Activated T-helper 2 cell treated with anti-CD3 and anti-CD28 coated beads, Interferon-gamma antibody, Interleukin-2, Interleukin-4, amounts not matched to agents 10 μg/mL and 5 μg/mL and 100 μg/mL, durations not matched to agents 14 hours and 24 hours and 36 hours (primary cell): Measurements from ENCODE around the gene KCTD20. TPM values are rescaled to one million over a fixed set of nuclear protein-coding genes. Genes with fewer than 3 reads are reported as not detected.
"Not testable (repeated sequence)": the region's sequence is repeated elsewhere in the genome, so short reads cannot be mapped to it uniquely, and the experiment has no call there.

Experiments
- DNase-seq: peaks from one replicate; pipeline ENCODE4 v3.0.0; 2021; ENCODE audit warnings: low spot score
- H3K27ac Mint-ChIP-seq: one replicate; pipeline ENCODE4 v1.8.0; 2021; ENCODE audit warnings: mixed read lengths
- H3K27me3 Mint-ChIP-seq: one replicate; pipeline ENCODE4 v1.8.0; 2021; ENCODE audit warnings: low read depth, mixed read lengths
- H3K36me3 Mint-ChIP-seq: one replicate; pipeline ENCODE4 v1.8.0; 2021; ENCODE audit warnings: low read depth, mixed read lengths
- H3K4me1 Mint-ChIP-seq: one replicate; pipeline ENCODE4 v1.8.0; 2021; ENCODE audit warnings: low read depth, mixed read lengths
- H3K4me3 Mint-ChIP-seq: one replicate; pipeline ENCODE4 v1.8.0; 2021; ENCODE audit warnings: low read depth, mild to moderate bottlenecking, moderate library complexity, mixed read lengths
- H3K9me3 Mint-ChIP-seq: one replicate; pipeline ENCODE4 v1.8.0; 2021; ENCODE audit warnings: mixed read lengths
- intact Hi-C: fragments of 100-400 bp; cut with micrococcal nuclease; formaldehyde crosslinking; loops from one replicate; pipeline ENCODE4 v1.15.1; 2023
- total RNA-seq: library from RNA; stranded (reverse); gene quantifications from 2 replicates; pipeline ENCODE4 v1.2.3, GENCODE V29; 2022

KCTD20 gene
- total RNA-seq, result 51.1 and 54.8 TPM in 2 replicates

DNA sequence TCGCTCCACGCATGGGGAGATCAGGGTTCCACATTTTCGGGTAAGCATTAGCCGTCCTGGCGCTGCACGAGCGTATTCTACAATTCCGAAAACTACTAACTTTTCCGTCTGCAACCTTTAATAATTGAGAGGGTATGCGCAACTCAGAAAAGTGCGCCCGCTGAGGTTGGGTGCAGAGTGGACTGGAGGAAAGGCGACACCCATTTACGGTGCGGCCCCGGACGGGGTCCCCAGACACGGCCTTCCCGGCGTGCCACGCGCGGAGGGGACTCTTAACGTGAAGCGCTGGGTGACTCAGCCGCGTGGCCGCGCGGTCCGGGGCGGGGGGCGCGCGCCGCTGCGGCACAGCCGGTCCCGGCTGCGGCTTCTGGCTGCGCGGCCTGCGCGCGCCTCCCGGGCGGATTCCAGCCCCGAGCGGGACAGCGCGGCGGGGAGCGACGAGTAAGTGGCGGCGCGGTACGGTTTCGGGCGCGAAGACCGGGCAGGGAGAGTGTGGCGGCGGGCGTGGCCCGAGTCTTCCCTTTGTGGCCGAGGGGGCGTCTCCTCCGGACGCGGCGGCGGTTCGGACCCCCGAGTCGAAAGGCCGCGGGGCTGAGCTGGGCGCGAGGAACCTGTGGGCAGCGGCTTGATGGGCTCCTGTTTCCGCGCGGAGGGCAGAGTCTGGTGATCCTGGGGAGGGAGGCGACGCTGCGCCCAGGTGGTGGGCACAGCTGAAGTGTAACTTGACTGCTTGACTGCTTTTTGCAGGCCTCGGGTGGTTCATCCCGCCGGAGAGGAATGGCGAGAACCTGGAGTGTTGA, at the start of gene KCTD20, which contains the start of gene PXT1:
Gene KCTD20 (plus strand): TSS at position 330 of the 800 bp plus-strand sequence. CDS start 27,098 bp downstream, outside the sequence.
Gene PXT1 (minus strand): TSS at position 184 of the 800 bp plus-strand sequence. CDS start 16,772 bp downstream, outside the sequence.
- Mint-ChIP-seq H3K4me1 (peaks cover 30% of the 10 kb centered on the region), H3K9me3 (no peaks in the 10 kb centered on the region), H3K36me3 (peaks cover 23% of the 10 kb centered on the region), H3K27me3 (no peaks in the 10 kb centered on the region), H3K27ac (peak within 1 kb of the TSS; percentile 97), H3K4me3 (peak within 1 kb of the TSS; percentile 93)
- intact Hi-C loops, result loop anchor here (2.0 to 5.0 kb wide), 3 partner anchors 104 to 314 kb away; partner anchors contain the start of gene STK38
- peak; percentile 84 for DNase-seq

DNA sequence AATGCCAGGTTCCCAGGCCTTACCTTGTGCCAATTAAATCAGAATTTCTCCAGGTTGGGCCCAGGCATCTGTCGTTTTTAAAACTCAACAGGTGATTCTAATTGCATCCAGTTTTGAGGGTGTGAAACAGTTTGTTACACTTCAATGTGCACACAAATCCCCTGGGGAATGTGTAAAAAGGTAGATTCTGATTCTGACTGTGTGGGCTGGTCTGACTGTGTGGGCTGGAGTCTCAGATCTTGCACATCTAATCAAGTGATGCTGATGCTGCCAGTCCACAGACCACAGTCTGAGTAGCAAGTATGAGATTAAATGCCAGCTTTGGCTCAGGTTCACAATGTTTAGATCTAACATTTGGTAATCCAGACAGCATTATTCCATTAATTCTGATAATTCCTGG, 42.8 kb upstream of the KCTD20 start:
- H3K9me3 Mint-ChIP-seq, result no peaks in the 10 kb centered on the region
- no peak overlapping the region for H3K27ac Mint-ChIP-seq
- H3K27me3 Mint-ChIP-seq, result peaks cover 25% of the 10 kb centered on the region
- intact Hi-C loops, result no loop called here
- H3K4me3 Mint-ChIP-seq, result no peak overlapping the region
- peaks cover 2% of the 10 kb centered on the region for H3K4me1 Mint-ChIP-seq
- no peak for DNase-seq
- H3K36me3 Mint-ChIP-seq, result no peaks in the 10 kb centered on the region

GRCh38 chr6:36402481-36402880, 40.3 kb upstream of the KCTD20 start:
- H3K27ac Mint-ChIP-seq, result no peak overlapping the region

GRCh38 chr6:36404164-36404563, 38.6 kb upstream of the KCTD20 start:
- intact Hi-C loops, result no loop called here
- no peak for DNase-seq
- peaks cover 29% of the 10 kb centered on the region for H3K27me3 Mint-ChIP-seq
- H3K36me3 Mint-ChIP-seq, result no peaks in the 10 kb centered on the region
- H3K27ac Mint-ChIP-seq, result no peak overlapping the region
- H3K4me1 Mint-ChIP-seq, result peaks cover 3% of the 10 kb centered on the region
- no peaks in the 10 kb centered on the region for H3K9me3 Mint-ChIP-seq
- H3K4me3 Mint-ChIP-seq, result no peak overlapping the region

More at GRCh38 chr6:36402481-36402880, 40.3 kb upstream of the KCTD20 start:
- H3K4me1 Mint-ChIP-seq, result peaks cover 3% of the 10 kb centered on the region
- intact Hi-C loops, result no loop called here
- H3K36me3 Mint-ChIP-seq, result no peaks in the 10 kb centered on the region
- H3K9me3 Mint-ChIP-seq, result no peaks in the 10 kb centered on the region
- H3K4me3 Mint-ChIP-seq, result no peak overlapping the region
- DNase-seq, result no peak
- peaks cover 26% of the 10 kb centered on the region for H3K27me3 Mint-ChIP-seq

DNA sequence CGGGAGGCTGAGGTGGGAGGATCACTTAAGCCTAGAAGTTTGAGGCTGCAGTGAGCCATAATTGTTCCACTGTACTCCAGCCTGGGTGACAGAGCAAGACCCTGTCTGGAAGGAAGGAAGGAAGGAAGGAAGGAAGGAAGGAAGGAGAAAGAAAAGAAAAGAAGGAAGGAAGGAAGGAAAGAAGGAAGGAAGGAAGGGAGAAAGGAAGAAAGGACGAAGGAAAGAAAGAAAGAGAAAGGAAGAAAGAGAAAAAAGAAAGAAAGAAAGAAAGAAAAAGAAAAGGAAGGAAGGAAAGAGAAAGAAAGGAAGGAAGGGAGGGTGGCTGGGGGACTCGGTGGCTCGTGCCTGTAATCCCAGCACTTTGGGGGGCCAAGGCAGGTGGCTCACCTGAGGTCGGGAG, 33.1 kb upstream of the KCTD20 start:
- H3K4me3 Mint-ChIP-seq, H3K27ac Mint-ChIP-seq, H3K9me3 Mint-ChIP-seq, H3K4me1 Mint-ChIP-seq, H3K36me3 Mint-ChIP-seq, intact Hi-C loops, DNase-seq: not testable (repeated sequence)
- H3K27me3 Mint-ChIP-seq, result peaks cover 28% of the 10 kb centered on the region

GRCh38 chr6:36413489-36414480, 29.0 kb upstream of the KCTD20 start:
- no peaks in the 10 kb centered on the region for H3K36me3 Mint-ChIP-seq
- peaks cover 23% of the 10 kb centered on the region for H3K27me3 Mint-ChIP-seq
- H3K9me3 Mint-ChIP-seq, result peaks cover 9% of the 10 kb centered on the region
- H3K4me3 Mint-ChIP-seq, result no peak overlapping the region
- intact Hi-C loops, result no loop called here
- no peak overlapping the region for H3K27ac Mint-ChIP-seq
- DNase-seq, result no peak
- no peaks in the 10 kb centered on the region for H3K4me1 Mint-ChIP-seq

GRCh38 chr6:36414481-36414880, 28.3 kb upstream of the KCTD20 start:
- no peak overlapping the region for H3K27ac Mint-ChIP-seq

DNA sequence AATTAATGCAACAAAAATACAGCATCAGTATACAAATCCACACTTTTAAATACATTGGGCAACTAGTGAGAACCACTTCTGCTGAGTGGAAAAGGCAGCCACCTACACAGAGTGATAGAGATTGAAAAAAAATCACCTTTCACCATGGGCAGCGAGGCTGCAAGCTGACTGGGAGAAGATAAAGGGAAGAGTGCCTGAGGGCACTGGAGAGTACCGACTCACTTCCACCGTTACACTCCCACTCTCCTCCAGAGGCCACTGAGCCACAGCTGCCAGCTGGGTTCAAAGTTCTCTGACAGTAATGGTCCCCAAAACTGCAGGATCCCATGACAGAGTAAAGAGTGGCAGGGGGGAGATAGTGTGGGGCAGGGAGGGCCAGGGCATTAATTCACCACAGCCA, 24.2 kb upstream of the KCTD20 start:
- intact Hi-C loops, result no loop called here
- peaks cover 11% of the 10 kb centered on the region for H3K4me1 Mint-ChIP-seq
- H3K36me3 Mint-ChIP-seq, result no peaks in the 10 kb centered on the region
- H3K27me3 Mint-ChIP-seq, result peaks cover 14% of the 10 kb centered on the region
- no peak overlapping the region for H3K27ac Mint-ChIP-seq
- peaks cover 4% of the 10 kb centered on the region for H3K9me3 Mint-ChIP-seq
- no peak for DNase-seq
- H3K4me3 Mint-ChIP-seq, result no peak overlapping the region

More at GRCh38 chr6:36414481-36414880, 28.3 kb upstream of the KCTD20 start:
- no peaks in the 10 kb centered on the region for H3K4me1 Mint-ChIP-seq
- H3K36me3 Mint-ChIP-seq, result no peaks in the 10 kb centered on the region
- intact Hi-C loops, result no loop called here
- peaks cover 9% of the 10 kb centered on the region for H3K9me3 Mint-ChIP-seq
- DNase-seq, result no peak
- no peak overlapping the region for H3K4me3 Mint-ChIP-seq
- H3K27me3 Mint-ChIP-seq, result peaks cover 20% of the 10 kb centered on the region

DNA sequence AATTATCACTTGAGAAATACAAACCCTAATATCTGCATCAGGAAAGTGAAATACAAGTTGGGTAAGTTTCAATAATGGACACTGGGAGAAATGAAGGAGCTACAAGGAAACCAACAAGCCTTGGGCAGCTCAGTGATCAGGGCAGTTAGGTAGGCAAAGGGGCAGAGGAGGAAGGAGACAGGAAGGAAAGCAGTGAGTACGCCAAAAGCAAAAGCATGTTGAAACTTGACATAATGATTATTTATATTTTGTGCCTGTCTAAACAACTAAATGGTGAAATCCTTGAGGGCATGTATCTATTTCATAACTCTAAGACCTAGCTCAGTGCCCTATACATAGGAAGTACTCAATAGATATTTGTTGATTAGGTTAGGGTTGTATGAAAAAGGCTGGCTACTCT, 23.5 kb upstream of the KCTD20 start:
- H3K9me3 Mint-ChIP-seq, result no peaks in the 10 kb centered on the region
- intact Hi-C loops, result no loop called here
- H3K36me3 Mint-ChIP-seq, result no peaks in the 10 kb centered on the region
- H3K4me3 Mint-ChIP-seq, result no peak overlapping the region
- peaks cover 15% of the 10 kb centered on the region for H3K4me1 Mint-ChIP-seq
- DNase-seq, result no peak
- no peak overlapping the region for H3K27ac Mint-ChIP-seq
- H3K27me3 Mint-ChIP-seq, result peaks cover 11% of the 10 kb centered on the region

DNA sequence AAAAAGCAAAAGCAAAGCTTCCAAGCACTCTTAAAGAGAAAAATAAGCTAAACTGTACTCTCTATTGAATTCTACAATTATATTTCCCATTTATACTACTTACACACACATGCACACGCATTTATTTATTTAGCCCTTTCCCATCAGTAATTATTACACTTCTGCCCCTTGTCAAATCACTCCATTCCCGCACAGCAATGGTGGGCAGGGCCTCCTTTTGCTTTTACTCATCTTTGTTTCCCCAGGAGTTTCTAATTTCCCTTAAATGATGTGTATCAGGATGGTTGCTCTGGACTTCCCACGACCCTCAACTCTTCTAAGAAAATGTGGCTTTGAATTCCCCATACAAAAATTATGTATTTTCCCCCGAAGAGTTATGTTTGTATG, 20.1 kb upstream of the KCTD20 start:
- Mint-ChIP-seq H3K36me3 (no peaks in the 10 kb centered on the region), H3K27me3 (peaks cover 7% of the 10 kb centered on the region), H3K27ac (peak overlapping the region; percentile 85), H3K4me1 (peaks cover 15% of the 10 kb centered on the region), H3K4me3 (peak overlapping the region; percentile 88), H3K9me3 (no peaks in the 10 kb centered on the region)
- intact Hi-C loops, result loop anchor here (1.0 to 5.0 kb wide), 4 partner anchors 19 to 395 kb away; partner anchors contain the start of genes MAPK14 and SRSF3
- DNase-seq, result no peak

GRCh38 chr6:36423101-36423824, 19.5 kb upstream of the KCTD20 start:
- Mint-ChIP-seq H3K36me3 (no peaks in the 10 kb centered on the region), H3K27ac (peak overlapping the region; percentile 85), H3K9me3 (no peaks in the 10 kb centered on the region), H3K27me3 (peaks cover 7% of the 10 kb centered on the region), H3K4me3 (peak overlapping the region; percentile 88), H3K4me1 (peaks cover 15% of the 10 kb centered on the region)
- intact Hi-C loops, result loop anchor here (1.0 to 5.0 kb wide), 4 partner anchors 18 to 396 kb away; partner anchors contain the start of genes MAPK14 and SRSF3
- peak; percentile 97 for DNase-seq

GRCh38 chr6:36426622-36427021, 16.2 kb upstream of the KCTD20 start:
- Mint-ChIP-seq H3K27ac (no peak overlapping the region), H3K4me3 (no peak overlapping the region), H3K36me3 (no peaks in the 10 kb centered on the region), H3K4me1 (peaks cover 15% of the 10 kb centered on the region), H3K27me3 (peaks cover 2% of the 10 kb centered on the region), H3K9me3 (no peaks in the 10 kb centered on the region)
- DNase-seq, result no peak
- intact Hi-C loops, result no loop called here
